A549 (cell line): ENCODE results near the gene IFI6.

Experiments used
- CHD2 ChIP-seq: fragments of 150-350 bp; IDR thresholded peaks from 2 replicates; pipeline ENCODE4 v1.6.1; 2014; ENCODE audit warnings: low read length; ENCODE audit not compliant: partially characterized antibody
- CHD4 ChIP-seq: fragments of 200-600 bp; sonication (generic); IDR thresholded peaks from 2 replicates; pipeline ENCODE4 v1.6.1; 2016; ENCODE audit warnings: antibody characterized with exemption, mild to moderate bottlenecking, borderline replicate concordance
- CTCF ChIP-seq: fragments of >200 bp; sonication (Bioruptor Twin); formaldehyde crosslinking; IDR thresholded peaks from 3 replicates; pipeline ENCODE4 v1.5.1; 2016
- EHMT2 ChIP-seq: fragments of 200-600 bp; sonication (generic); IDR thresholded peaks from 2 replicates; pipeline ENCODE4 v1.6.1; 2016; ENCODE audit warnings: antibody characterized with exemption, low read depth, mild to moderate bottlenecking, moderate library complexity
- JUN ChIP-seq, 2 experiments: fragments of >200 bp; sonication (Bioruptor Twin); formaldehyde crosslinking; IDR thresholded peaks; 2 replicates in 1 of 2; 3 replicates in 1 of 2; pipeline ENCODE4 v1.6.1; 2016 to 2017
- MAX ChIP-seq: IDR thresholded peaks from 2 replicates; pipeline ENCODE4 v1.6.1; 2012
- NR3C1 ChIP-seq: fragments of >200 bp; sonication (Bioruptor Twin); formaldehyde crosslinking; IDR thresholded peaks from 3 replicates; pipeline ENCODE4 v1.6.1; 2017
- POLR2A ChIP-seq: IDR thresholded peaks from 2 replicates; pipeline ENCODE4 v1.6.1; 2012; ENCODE audit warnings: mild to moderate bottlenecking, low read length
- SREBF2 ChIP-seq: fragments of 450-650 bp; IDR thresholded peaks from 2 replicates; pipeline ENCODE4 v1.6.1; 2014; ENCODE audit warnings: mild to moderate bottlenecking, moderate library complexity
- USF2 ChIP-seq: fragments of 450-650 bp; IDR thresholded peaks from 2 replicates; pipeline ENCODE4 v1.6.1; 2014; ENCODE audit warnings: antibody characterized with exemption

- TF ChIP-seq CTCF (no peak), MAX (no peak), CHD2 (no peak), EHMT2 (no peak), SREBF2 (no peak), CHD4 (no peak), POLR2A (no peak), NR3C1 (no peak), USF2 (no peak), JUN (IDR thresholded peaks at IDR 0.05) (no peak)
These were observed 37.6 kb downstream of the IFI6 start for GRCh38 chr1:27634177-27634984.
